ENCODE data around the gene ARFGAP1.
A peak's percentile ranks its signal among the peaks of the same experiment; 100 is the strongest.

Gene ARFGAP1

GRCh38 chr20:63272105-63273058 lies at the start of gene ARFGAP1:
Gene ARFGAP1, plus strand, starts transcription at chr20:63272813. Its CDS starts 2,768 bp downstream, at chr20:63275581.
- H3K27ac ChIP-seq: peak within 1 kb of the TSS; percentile 36
- peak; percentile 44 for DNase-seq (ENCODE audit: low read depth, low spot score)

- H3K27ac ChIP-seq: no peak overlapping the region
- no peak for DNase-seq (ENCODE audit: low read depth, low spot score)
Observed at GRCh38 chr20:63223121-63223825, 49.3 kb upstream of the ARFGAP1 start.

GRCh38 chr20:63223826-63224207 lies 48.8 kb upstream of the ARFGAP1 start:
- no peak for DNase-seq (ENCODE audit: low read depth, low spot score)
- H3K27ac ChIP-seq: no peak overlapping the region

- DNase-seq (ENCODE audit: low read depth, low spot score): no peak
- H3K27ac ChIP-seq: no peak overlapping the region
Observed at GRCh38 chr20:63224412-63225081, 48.1 kb upstream of the ARFGAP1 start.

GRCh38 chr20:63225082-63225454 lies 47.5 kb upstream of the ARFGAP1 start:
- no peak overlapping the region for H3K27ac ChIP-seq
- no peak for DNase-seq (ENCODE audit: low read depth, low spot score)

GRCh38 chr20:63226042-63226943 lies 46.3 kb upstream of the ARFGAP1 start:
- DNase-seq (ENCODE audit: low read depth, low spot score): no peak
- no peak overlapping the region for H3K27ac ChIP-seq

GRCh38 chr20:63227260-63227659 lies 45.4 kb upstream of the ARFGAP1 start:
- H3K27ac ChIP-seq: no peak overlapping the region
- DNase-seq (ENCODE audit: low read depth, low spot score): no peak

GRCh38 chr20:63228806-63229205 lies 43.8 kb upstream of the ARFGAP1 start:
- no peak for DNase-seq (ENCODE audit: low read depth, low spot score)

GRCh38 chr20:63230800-63231268 lies 41.8 kb upstream of the ARFGAP1 start:
- H3K27ac ChIP-seq: no peak overlapping the region
- DNase-seq (ENCODE audit: low read depth, low spot score): no peak

More at GRCh38 chr20:63228806-63229205, 43.8 kb upstream of the ARFGAP1 start:
- no peak overlapping the region for H3K27ac ChIP-seq

GRCh38 chr20:63232235-63233060 lies 40.2 kb upstream of the ARFGAP1 start:
- H3K27ac ChIP-seq: no peak overlapping the region
- DNase-seq (ENCODE audit: low read depth, low spot score): no peak

GRCh38 chr20:63233061-63233344 lies 39.6 kb upstream of the ARFGAP1 start:
- DNase-seq (ENCODE audit: low read depth, low spot score): no peak
- H3K27ac ChIP-seq: no peak overlapping the region

GRCh38 chr20:63233924-63234323 lies 38.7 kb upstream of the ARFGAP1 start:
- DNase-seq (ENCODE audit: low read depth, low spot score): no peak

GRCh38 chr20:63234693-63235398 lies 37.8 kb upstream of the ARFGAP1 start:
- no peak for DNase-seq (ENCODE audit: low read depth, low spot score)
- H3K27ac ChIP-seq: no peak overlapping the region

More at GRCh38 chr20:63233924-63234323, 38.7 kb upstream of the ARFGAP1 start:
- H3K27ac ChIP-seq: no peak overlapping the region

GRCh38 chr20:63235399-63235983 lies 37.1 kb upstream of the ARFGAP1 start, which contains the start of gene BIRC7:
Gene BIRC7, plus strand, starts transcription at chr20:63235905. Its CDS starts 192 bp downstream, at chr20:63236097.
- H3K27ac ChIP-seq: no peak within 1 kb of the TSS
- DNase-seq (ENCODE audit: low read depth, low spot score): no peak

GRCh38 chr20:63236116-63236837 lies 36.3 kb upstream of the ARFGAP1 start:
- no peak overlapping the region for H3K27ac ChIP-seq
- no peak for DNase-seq (ENCODE audit: low read depth, low spot score)

GRCh38 chr20:63238031-63238430 lies 34.6 kb upstream of the ARFGAP1 start:
- no peak for DNase-seq (ENCODE audit: low read depth, low spot score)
- H3K27ac ChIP-seq: no peak overlapping the region

- H3K27ac ChIP-seq: no peak overlapping the region
- DNase-seq (ENCODE audit: low read depth, low spot score): no peak
Observed at GRCh38 chr20:63238514-63239125, 34.0 kb upstream of the ARFGAP1 start.

Measured in epithelial cell of prostate (primary cell).